HG02623 (cell line): ENCODE measurements around the gene BSN.
"Not testable (repeated sequence)": the region's sequence is repeated elsewhere in the genome, so short reads cannot be mapped to it uniquely, and the experiment has no call there.

Source experiments
- ATAC-seq: cut with Tn5 transposase; IDR thresholded peaks from one replicate; pipeline ENCODE4 v1.9.1; 2021; ENCODE audit warnings: moderate library complexity; ENCODE audit not compliant: unreplicated experiment

The BSN gene

DNA sequence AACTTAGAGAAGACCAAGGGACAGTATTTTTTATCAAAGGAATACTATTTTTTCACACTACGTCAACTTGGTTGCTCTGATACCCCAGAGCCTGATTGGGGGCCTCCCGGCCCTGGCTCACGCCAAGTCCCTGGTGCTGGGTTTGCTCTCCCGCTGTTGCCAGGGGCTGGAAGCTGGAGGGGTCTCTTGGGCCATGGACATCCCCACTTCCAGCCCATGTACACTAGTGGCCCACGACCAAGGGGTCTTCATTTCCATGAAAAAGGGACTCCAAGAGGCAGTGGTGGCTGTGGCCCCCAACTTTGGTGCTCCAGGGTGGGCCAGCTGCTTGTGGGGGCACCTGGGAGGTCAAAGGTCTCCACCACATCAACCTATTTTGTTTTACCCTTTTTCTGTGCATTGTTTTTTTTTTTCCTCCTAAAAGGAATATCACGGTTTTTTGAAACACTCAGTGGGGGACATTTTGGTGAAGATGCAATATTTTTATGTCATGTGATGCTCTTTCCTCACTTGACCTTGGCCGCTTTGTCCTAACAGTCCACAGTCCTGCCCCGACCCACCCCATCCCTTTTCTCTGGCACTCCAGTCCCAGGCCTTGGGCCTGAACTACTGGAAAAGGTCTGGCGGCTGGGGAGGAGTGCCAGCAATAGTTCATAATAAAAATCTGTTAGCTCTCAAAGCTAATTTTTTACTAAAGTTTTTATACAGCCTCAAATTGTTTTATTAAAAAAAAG is 20.3 kb upstream of the BSN start:
- no peak for ATAC-seq

DNA sequence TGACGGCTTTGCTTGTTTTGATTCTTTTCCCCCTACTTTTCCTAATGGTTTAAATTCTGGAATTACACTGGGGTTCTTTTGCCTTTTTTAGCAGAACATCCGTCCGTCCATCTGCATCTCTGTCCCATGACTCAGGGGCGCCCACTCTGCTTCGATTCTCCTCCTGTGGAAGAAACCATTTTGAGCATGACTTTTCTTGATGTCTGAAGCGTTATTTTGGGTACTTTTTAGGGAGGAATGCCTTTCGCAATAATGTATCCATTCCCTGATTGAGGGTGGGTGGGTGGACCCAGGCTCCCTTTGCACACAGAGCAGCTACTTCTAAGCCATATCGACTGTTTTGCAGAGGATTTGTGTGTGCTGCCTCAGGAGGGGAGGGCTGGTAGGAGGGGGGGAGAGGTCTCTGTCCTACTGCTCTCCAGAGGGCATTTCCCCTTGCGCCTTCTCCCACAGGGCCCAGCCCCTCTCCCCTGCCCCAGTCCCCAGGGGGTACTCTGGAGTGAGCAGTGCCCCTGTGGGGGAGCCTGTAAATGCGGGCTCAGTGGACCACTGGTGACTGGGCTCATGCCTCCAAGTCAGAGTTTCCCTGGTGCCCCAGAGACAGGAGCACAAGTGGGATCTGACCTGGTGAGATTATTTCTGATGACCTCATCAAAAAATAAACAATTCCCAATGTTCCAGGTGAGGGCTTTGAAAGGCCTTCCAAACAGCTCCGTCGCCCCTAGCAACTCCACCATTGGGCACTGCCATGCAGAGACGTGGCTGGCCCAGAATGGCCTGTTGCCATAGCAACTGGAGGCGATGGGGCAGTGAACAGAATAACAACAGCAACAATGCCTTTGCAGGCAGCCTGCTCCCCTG is 19.5 kb upstream of the BSN start:
- no peak for ATAC-seq

DNA sequence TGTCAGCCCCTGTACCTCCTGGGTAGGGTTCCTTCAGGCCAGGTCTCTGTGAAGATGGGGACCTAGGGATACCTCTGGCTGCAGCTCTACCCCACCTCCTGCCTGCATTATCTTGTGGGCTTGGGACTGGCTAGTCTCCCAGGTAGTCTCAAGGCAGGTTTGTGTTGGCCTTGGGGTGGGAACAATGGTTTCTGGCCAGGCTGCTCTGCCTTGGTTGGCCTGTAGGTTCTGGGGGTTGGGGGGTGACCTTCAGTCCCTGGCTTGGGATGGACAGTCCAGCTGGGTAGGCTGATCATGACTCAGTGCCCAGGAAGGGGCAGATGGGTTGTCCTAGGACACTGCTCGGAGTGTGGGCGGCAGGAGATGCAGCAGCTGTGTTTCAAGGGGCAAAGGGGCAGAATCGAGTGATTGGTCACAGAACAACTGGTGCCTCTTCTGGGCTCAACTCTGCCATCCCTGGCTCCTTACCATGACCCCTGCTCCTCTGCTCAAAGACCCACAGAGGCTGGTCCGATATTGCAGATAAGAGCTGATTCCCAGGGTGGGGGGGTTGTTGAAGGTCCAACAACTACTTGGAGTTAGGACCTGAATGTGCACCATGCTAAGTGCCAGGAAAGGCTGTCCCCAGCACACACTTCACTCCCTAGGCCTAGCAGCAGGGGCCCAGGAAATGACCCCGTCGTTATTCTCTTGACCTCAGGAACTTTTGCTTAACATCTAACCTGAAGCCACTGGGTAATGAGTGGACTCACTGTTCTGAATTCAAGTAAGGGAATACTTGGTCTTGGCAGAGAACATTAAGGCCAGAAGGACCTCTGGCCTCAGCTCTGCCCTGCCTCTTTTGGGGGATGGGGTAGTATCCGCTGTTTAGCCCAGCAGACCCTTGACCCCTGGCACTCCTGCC is 18.1 kb upstream of the BSN start:
- no peak for ATAC-seq

DNA sequence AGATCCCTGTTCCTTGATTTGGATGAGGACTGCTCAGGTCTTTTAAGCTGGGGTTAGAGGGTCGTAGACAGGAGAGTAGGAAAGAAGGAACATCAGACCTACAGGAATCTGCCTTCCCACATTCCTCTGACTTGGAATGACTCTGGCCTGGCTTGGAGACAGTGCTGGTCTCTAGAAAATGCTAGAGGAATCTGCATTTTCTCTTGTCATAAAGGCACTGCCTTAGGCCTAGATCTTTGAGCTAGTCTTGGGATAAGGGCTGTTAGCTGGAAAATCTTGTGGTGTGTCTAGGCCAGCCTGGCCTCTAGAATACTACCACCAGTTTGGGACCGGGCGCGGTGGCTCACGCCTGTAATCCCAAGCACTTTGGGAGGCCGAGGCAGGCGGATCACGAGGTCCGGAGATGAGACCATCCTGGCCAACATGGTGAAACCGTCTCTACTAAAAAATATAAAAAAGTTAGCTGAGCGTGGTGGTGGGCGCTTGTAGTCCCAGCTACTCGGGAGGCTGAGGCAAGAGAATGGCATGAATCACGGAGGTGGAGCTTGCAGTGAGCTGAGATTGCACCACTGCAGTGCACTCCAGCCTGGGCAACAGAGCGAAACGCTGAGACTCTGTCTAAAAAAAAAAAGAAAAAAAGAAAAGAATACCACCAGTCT is 17.3 kb upstream of the BSN start:
- no peak for ATAC-seq

DNA sequence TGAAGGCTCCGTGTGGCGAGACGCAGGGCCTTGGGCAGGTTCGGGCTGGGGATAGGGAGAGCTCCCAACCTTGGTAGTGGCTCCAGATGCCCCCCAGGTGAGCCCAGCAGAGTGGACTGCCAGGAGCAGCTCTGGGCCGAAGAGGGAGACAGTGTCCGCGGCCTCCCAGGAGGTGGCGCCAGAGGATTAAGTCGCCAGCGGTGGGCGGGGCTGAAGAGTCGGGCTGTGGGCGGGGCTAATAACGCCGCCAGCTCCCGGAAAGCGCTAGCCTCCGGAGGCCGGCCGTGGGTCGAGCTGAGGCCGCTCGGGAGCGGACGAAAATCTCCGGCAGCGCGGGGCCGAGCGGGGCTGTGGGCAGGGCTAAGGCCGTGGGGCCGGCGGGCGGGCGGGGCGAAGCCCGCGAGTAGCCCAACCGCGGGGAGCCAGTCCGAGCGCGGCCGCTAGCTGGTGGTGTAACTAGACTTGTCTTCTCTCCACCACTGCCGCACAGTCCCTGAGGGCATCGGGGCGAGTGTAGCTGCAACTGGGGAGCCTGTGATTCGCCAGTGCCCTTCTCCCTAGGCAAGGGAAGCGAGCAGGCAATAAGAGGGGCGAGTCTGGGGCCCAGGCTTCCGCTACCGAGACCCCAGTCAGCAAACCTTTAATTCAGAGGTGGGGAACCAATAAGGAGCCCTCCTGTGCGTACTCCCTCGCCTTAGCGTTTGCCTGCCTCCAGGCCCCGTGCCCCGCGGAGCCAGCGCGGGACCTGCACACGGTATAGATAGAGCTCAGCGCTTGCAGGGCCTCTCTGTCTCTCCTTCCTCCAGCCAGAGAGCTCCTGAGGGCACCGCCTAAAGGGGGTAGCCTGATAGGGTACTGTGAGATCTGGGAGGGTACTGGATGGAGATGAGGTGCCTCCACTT is 14.4 kb upstream of the BSN start:
- peak; percentile 88 for ATAC-seq

DNA sequence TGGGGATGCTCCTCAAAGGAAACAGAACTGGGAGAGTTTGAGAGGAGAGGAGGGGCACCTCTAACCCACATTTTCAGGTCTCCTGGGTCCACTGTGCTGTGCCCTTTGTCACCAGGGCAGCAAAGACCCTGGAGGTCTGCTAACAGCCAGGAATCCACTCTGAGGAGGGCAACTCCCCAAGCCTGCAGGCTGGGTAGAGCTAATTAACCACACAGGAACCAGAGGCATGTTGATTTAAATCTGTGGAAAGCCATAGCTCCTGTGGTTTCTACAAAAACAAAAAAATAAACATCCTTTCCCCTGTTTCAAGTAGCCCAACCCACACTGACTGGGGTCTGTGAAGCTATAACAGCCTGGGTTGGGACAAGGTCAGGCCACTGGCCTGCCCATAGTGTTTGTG is 2.2 kb upstream of the BSN start:
- no peak for ATAC-seq

DNA sequence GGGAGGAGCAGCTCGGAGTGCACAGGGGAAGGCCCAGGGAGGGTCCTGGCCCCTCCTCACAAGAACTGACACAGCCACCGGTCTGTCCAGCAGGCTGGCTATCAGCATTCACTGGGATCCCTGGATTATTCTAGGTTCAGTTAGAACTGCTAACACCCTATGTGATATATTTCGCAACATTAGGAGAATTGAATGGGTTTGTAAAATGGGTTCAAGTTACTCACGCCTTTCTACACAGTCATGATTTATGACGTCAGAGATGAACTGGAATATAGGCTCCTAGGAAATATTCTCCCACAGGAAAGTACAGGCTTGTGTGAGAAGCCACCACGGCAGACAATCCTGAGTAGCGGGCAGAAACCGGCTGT is 969 bp upstream of the BSN start:
- ATAC-seq, result no peak

DNA sequence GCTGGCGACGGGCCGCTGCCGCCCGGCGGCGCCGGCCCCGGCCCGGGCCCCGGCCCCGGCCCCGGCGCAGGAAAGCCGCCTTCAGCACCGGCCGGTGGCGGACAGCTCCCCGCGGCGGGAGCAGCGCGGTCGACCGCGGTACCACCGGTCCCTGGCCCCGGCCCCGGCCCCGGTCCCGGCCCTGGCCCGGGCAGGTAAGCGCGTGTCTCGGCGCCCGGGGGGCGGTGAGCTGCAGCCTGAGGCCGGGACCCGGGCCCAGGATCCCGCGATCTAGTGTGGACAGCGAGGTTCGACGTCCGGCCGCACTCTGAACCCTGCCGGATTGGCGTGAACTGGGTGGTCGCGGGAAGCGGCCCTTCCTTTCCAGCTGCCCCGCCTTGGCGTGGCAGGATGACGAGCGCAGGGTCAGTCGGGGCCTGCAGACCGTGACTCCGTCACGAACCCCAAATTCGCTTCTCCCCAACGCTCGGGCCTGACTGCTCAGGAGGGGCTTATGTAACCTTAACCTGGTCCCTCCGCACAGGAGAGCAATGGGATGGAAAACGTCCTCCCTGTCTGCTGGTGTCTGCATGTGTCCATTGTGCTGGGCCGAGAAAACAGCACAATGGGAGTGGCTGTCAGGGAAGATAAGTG is 472 bp downstream of the BSN start:
- no peak for ATAC-seq

DNA sequence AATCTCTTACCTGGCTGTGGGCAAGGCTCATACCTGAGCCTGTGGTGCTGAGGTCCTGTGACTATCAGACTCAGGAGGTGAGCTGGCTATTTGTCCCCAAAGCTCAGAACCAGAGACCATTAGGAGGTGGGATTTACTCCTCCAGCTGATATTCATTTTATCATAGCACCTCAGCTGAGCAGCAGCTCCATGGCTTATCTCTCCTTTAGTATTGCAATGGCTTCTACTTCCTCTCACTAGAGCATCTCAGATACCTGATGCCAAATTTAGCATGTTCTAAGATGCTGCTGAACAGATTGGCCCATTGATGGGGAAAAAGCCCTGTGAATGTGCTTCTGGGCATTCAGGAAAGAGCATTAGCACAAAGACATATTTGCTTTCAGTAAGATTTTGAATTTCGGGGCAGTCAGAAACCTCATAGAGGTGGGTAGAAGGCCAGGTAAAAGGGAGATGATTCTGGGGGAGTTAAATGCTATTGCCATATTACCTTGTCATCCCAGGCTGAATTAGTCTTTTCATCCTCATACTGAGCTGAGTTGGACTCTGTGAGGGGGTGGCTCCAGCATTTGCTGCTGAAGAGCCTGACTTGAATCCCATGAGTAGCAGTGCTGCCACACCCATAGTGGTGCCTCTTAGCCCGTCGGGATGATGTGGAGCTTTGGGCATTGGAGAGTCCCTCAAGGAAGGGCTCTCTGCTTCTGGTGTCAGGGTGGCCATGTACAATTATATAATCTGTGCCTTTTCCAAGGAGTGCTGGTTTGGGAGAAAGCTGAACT is 2.4 kb downstream of the BSN start:
- no peak for ATAC-seq

DNA sequence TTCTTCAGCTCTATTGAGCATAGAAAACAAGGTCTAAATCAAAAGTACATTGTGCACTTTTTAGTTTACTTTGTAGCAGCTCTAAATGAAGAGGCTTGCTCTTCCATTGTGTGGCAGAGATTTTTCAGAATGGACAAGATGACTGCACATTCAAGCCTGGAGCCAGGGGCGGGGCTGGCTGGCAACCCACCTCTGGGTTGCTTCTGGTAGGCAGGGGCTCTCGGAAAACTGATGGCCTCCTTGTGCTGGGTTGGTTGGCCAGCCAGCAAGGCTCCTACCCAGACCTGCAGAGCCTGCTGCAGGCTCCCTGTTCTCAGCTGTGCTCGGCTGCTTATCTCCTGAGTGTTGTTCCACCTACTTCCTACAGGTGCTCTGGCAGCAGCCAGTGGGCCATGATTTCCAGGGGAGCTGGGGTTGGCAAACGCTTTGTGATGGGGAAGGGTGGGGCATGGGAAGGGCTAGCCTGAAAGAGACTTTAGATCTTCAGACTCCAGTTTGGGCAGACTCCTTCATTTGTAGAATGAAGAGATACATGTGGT is 8.8 kb downstream of the BSN start:
- ATAC-seq, result no peak

DNA sequence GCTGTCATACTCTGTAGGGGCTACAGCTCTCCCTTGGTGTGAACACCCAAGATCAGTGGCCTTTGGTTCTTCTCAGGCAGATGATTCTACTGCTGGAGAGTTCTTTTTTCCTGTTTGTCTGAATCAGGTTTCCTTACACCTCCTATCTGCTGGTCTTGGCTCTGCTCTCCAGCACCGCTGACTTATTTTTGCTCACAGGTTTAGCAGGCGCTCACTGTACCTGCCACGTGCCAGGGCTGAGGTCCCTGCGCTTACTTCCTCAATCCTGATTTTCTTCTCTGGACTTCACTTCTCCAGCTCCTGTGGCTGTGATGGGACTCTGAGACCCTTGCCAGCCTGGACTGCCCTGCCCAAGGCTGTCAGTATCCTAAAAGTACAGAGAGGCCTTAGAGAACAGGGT is 9.5 kb downstream of the BSN start:
- ATAC-seq, result no peak

DNA sequence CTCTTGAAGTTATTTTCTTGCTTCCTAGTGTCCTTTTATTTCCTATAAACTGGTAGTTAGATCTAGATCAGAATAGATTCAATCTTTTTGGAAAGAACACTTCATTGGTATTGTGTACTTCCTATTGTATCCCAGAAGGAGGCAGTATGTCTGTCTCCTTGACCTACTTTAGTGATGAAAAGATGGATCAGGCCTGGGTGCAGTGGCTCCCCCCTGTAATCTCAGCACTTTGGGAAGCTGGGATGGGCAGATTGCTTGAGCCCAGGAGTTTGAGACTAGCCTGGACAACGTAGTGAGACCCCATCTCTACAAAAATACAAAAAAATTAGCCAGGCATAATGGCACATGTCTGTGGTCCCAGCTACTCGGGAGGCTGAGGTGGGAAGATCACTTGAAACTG is 12.0 kb downstream of the BSN start:
- ATAC-seq, result no peak

DNA sequence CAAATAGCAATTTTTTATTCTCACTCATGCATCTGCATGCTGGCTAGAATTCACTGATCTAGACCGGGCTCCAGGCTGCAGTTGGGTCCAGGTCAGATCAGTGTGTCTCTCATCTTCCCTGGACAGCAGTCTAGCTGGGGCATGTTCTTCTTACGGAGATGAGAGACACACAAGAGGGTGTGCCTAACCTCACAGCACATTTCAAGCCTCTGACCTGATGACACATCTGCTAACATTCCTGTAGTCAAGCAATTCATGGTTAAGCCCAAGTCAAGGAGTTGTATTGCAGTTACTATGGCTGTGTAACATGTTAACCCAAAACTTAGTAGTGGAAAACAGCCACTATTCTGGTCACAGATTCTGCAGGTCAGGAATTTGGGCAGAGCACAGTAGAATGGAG is 13.1 kb downstream of the BSN start:
- no peak for ATAC-seq

DNA sequence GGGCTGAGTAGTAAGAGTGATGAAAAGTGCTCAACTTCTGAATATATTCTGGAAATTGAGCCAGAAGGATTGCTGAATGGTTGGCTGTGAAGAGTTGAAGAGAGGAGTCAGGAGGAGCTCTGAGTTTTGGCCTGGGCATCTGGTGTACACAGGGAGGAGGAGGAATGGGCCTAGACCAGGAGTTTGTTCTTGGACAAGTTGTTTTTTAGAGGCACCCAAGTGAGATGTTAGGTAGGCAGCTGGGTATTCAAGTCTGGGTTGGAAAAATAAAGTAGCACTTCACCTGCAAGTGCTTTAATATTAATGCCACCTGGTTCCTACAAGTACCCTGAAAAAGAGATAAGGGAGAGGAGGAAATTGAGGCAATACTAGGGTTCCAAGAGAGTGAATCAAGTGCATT is 14.7 kb downstream of the BSN start:
- ATAC-seq, result no peak

DNA sequence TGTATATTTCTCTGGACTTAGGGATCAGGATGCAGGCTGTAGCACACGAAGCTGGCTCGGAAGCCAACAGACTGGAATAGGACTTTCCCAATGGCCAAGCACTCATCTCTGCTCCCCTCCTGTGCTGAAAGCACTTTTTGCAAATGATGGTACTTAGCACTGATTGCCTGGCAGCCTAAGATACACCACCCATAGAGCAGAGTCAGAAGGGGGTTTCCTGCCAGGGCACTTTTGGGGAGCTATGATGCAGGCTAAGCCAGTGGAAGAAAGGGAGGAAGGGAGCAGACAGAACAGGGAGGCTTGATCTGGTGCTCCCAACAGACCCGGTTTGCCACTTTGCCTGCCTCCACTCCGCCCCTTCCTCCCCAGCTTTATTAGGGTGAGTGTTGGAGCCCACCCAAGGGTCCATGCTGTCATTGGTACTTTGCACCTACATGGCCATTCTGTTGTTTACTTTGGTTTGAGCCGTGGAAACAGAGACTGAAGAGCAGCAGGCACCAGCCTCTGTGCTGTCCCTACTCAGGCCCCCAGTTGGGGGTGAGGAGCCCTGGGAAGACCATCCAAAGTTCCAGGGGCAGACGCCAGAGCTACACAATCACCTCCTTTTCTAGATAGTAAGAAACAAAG is 15.9 kb downstream of the BSN start:
- no peak for ATAC-seq

DNA sequence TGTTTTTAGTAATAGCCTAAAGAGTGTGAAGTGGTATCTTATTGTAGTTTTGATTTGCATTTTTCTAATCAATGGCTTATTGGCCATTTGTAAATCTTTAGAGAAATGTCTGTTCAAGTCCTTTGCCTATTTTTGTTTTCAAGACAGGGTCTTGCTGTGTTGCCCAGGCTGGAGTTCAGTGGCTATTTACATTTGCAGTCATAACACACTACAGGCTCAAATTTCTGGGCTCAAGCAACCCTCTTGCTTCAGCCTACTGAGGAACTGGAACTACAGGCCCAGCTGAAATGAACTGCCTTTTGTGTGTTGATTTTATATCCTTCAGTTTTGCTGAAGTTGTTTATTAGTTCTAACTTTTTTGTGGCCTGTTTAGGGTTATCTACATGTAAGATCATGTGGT is 27.9 kb downstream of the BSN start:
- ATAC-seq, result no peak

DNA sequence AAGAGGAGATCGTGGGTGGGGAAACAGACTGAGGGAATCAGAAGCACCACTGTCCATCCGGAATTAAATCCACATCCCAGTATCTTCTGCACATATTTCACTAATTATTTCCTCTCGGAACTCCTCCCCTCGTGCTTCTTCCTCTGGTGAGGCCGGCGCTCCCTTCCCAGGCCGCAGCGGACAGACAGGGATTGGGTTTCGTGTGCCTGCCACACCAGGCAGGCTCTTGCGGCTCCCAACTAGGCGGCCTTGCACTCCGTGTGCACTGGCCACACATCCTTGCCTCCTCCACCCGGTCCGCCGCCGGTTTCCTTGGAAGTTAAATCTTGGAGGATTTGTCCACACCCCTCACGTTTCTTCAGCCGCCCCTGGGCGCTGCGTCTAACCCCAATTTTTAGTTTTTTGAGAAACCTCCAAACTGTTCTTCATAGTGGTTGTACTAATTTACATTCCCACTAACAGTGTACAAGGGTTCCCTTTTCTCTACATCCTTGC is 31.0 kb downstream of the BSN start:
- ATAC-seq, result not testable (repeated sequence)

DNA sequence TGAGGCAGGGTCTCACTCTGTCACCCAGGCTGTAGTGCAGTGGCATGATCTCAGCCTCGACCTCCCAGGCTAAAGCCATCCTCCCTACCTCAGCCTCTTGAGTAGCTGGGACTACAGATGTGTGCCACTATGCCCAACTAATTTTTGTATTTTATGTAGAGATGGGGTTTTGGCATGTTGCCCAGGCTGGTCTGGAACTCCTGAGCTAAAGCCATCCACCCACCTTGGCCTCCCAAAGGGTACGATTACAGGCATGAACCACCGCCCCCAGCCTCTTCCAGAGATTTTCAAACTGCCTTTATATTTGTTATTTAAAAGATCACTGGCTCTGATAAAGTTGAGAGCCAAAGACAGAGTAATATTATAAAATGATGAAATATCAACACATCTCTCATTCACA is 37.3 kb downstream of the BSN start:
- no peak for ATAC-seq
